Kidney (tissue), 14 donors: ENCODE data around the gene NEGR1. TPM values are rescaled to one million over a fixed set of nuclear protein-coding genes. Genes with fewer than 3 reads are reported as not detected.

Experiments used
- DNase-seq, 5 donors: peaks; one replicate each; pipeline ENCODE4 v3.0.0-alpha.2; 2013 to 2020
- FAIRE-seq: peaks from 2 replicates; lab custom pipeline; 2012; peaks lifted over from hg19 to GRCh38; lab: Jason Lieb, UNC
- H3K27ac ChIP-seq, 2 donors: one replicate each; pipeline ENCODE4 v1.7.0; 2013; ENCODE audit warnings: low read depth in 2 of 2, low read length in 2 of 2, inconsistent platforms in 1 of 2
- H3K27me3 ChIP-seq: one replicate; pipeline ENCODE4 v1.7.1; 2013; ENCODE audit warnings: low read length, inconsistent platforms; ENCODE audit not compliant: control insufficient read depth, insufficient read depth
- H3K36me3 ChIP-seq, 3 donors: one replicate each; pipeline versions ENCODE4 v1.7.0 to v1.7.1; 2013; ENCODE audit warnings: low read length in 3 of 3, control low read depth in 1 of 3, inconsistent platforms in 1 of 3; ENCODE audit not compliant: insufficient read depth in 3 of 3, control insufficient read depth in 2 of 3
- H3K4me1 ChIP-seq, 3 donors: one replicate each; pipeline versions ENCODE4 v1.7.0 to v1.7.1; 2013; ENCODE audit warnings: low read length in 3 of 3, inconsistent platforms in 1 of 3, low read depth in 1 of 3; ENCODE audit not compliant: control insufficient read depth in 2 of 3, insufficient read depth in 2 of 3
- H3K4me3 ChIP-seq, 3 donors: one replicate each; pipeline versions ENCODE4 v1.7.0 to v1.8.1; 2013; ENCODE audit warnings: low read length in 3 of 3, control low read depth in 1 of 3, inconsistent platforms in 1 of 3
- H3K9ac ChIP-seq, 3 donors: one replicate each; pipeline versions ENCODE4 v1.7.0 to v1.7.1; 2013; ENCODE audit warnings: low read length in 3 of 3, control low read depth in 1 of 3, inconsistent platforms in 1 of 3
- H3K9me3 ChIP-seq, 3 donors: one replicate each; pipeline versions ENCODE4 v1.7.0 to v1.7.1; 2013; ENCODE audit warnings: low read length in 3 of 3, control low read depth in 1 of 3, inconsistent platforms in 1 of 3; ENCODE audit not compliant: control insufficient read depth in 2 of 3, insufficient read depth in 1 of 3
- CTCF ChIP-seq: IDR thresholded peaks from 3 replicates; pipeline ENCODE4 v1.5.1; 2012; ENCODE audit warnings: mild to moderate bottlenecking, moderate library complexity, borderline replicate concordance; ENCODE audit not compliant: insufficient read depth; ENCODE audit errors: extremely low read depth
- intact Hi-C: fragments of 100-400 bp; cut with DNase I; formaldehyde crosslinking; loops from one replicate; pipeline ENCODE4 v1.11.1; 2022
- polyA plus RNA-seq: library from polyadenylated mRNA; stranded (reverse); fragments of 350-450 nt; fragmentation: Illumina TruSeq; extraction: RNeasy Lipid Tissue Mini Kit (QIAGEN cat#74804); gene quantifications from one replicate; pipeline ENCODE4 v1.2.3, GENCODE V29; 2014; ENCODE audit warnings: low read depth, low replicate concordance; ENCODE audit not compliant: insufficient read depth
- total RNA-seq: library from RNA; stranded (reverse); fragmentation: NEBNext Ultra II Directional; extraction: Animal tissue kit (Norgen Biotek cat#: 25700); gene quantifications from one replicate; pipeline ENCODE4 v1.2.1, GENCODE V29; 2021
- donor health status: control.
- donor health status: control.
- donor health status: control.
- donor health status: control.
- donor health status: control.
- donor health status: DM: yes; HTN: yes; CAD: no.
- donor health status: Normal renal cell carcinoma (clear cell type).

NEGR1 gene
- total and polyA plus RNA-seq, 2 donors from 2014 or later = 3.0 to 10.2 TPM

GRCh38 chr1:71738910-71739309, 543.4 kb downstream of the NEGR1 start:
- no peaks in the 10 kb centered on the region for H3K4me1 ChIP-seq
- intact Hi-C loops = no loop called here
- no peak for TF ChIP-seq CTCF
- H3K27ac ChIP-seq = no peak overlapping the region
- no peak overlapping the region for H3K4me3 ChIP-seq
- DNase-seq = no peak
- no peaks in the 10 kb centered on the region for H3K9me3 ChIP-seq
- no peak for FAIRE-seq
- H3K9ac ChIP-seq = no peak overlapping the region
- H3K27me3 ChIP-seq = no peaks in the 10 kb centered on the region
- H3K36me3 ChIP-seq = no peaks in the 10 kb centered on the region

GRCh38 chr1:71738256-71738655, 544.1 kb downstream of the NEGR1 start:
- H3K9me3 ChIP-seq = no peaks in the 10 kb centered on the region
- FAIRE-seq (no peak), DNase-seq (no peak)
- no peaks in the 10 kb centered on the region for H3K27me3 ChIP-seq
- TF ChIP-seq CTCF = no peak
- H3K36me3 ChIP-seq = no peaks in the 10 kb centered on the region
- no peak overlapping the region for H3K4me3 ChIP-seq
- no peak overlapping the region for H3K27ac ChIP-seq
- H3K4me1 ChIP-seq = no peaks in the 10 kb centered on the region
- intact Hi-C loops = no loop called here
- no peak overlapping the region for H3K9ac ChIP-seq

- Histone ChIP-seq H3K4me1 (no peaks in the 10 kb centered on the region), H3K9ac (no peak overlapping the region), H3K4me3 (no peak overlapping the region), H3K9me3 (no peaks in the 10 kb centered on the region), H3K27ac (no peak overlapping the region), H3K36me3 (no peaks in the 10 kb centered on the region), H3K27me3 (no peaks in the 10 kb centered on the region)
- intact Hi-C loops = no loop called here
- no peak for TF ChIP-seq CTCF
- FAIRE-seq = no peak
- DNase-seq = no peak
These were observed 544.6 kb downstream of the NEGR1 start for GRCh38 chr1:71737768-71738167.

- no peak for DNase-seq
- no peaks in the 10 kb centered on the region for H3K9me3 ChIP-seq
- no peaks in the 10 kb centered on the region for H3K4me1 ChIP-seq
- no peak overlapping the region for H3K9ac ChIP-seq
- no peak overlapping the region for H3K27ac ChIP-seq
- no peaks in the 10 kb centered on the region for H3K36me3 ChIP-seq
- intact Hi-C loops = no loop called here
- H3K4me3 ChIP-seq = no peak overlapping the region
- no peak for TF ChIP-seq CTCF
- no peak for FAIRE-seq
- no peaks in the 10 kb centered on the region for H3K27me3 ChIP-seq
These were observed 549.2 kb downstream of the NEGR1 start for GRCh38 chr1:71733121-71733520.
